Fibroblast of skin of left quadriceps (primary cell): ENCODE data around the gene COX17.

Experiments used
- DNase-seq, 2 experiments: peaks; one replicate each; pipeline ENCODE4 v3.0.0-alpha.2; 2013; ENCODE audit warnings: low read depth in 2 of 2

COX17 gene

DNA sequence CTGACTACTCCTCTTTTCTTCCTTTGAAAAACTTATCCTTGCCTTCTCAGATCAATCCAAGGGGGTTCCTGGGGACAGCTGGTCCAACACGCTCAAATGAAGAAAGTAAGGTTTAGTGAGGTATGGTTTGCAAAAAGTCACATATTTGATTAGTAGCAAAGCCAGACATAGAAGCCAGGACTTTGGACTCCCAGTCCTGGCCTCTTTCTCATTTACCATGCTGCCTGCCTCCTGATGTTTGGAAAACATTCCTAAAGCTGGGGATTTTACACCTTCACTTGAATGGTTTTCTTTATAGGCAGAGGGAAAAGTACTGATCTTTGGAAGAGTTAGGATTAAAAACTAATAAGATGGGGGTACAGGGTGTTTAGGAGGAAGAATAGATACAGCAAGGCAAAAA is 31.4 kb downstream of the COX17 start:
- DNase-seq, result no peak

- DNase-seq, result no peak
Observed at GRCh38 chr3:119644481-119644880, 32.7 kb downstream of the COX17 start.

DNA sequence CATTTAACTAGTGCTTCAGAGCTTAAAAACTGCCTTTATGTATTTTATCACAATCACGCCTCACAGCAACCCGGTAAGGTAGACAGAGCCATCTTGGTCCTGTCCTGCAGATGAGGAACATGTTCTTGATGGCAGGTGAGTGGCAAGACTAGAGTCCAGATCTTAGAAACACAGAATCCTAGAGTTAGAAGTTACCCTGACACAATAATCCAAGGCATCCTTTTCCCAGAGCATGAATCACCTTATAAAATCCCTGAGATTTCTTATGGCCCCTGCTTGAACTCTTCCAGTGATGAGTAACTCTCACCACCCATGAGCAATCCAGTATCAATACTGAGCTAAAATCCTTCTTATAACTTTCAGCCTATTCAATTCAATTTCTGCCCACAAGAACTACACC is 33.7 kb downstream of the COX17 start:
- DNase-seq, result peak; percentile 58 to 59

GRCh38 chr3:119642746-119643473 is 34.3 kb downstream of the COX17 start:
- no peak for DNase-seq

GRCh38 chr3:119641416-119641815 is 35.8 kb downstream of the COX17 start:
- no peak for DNase-seq

DNA sequence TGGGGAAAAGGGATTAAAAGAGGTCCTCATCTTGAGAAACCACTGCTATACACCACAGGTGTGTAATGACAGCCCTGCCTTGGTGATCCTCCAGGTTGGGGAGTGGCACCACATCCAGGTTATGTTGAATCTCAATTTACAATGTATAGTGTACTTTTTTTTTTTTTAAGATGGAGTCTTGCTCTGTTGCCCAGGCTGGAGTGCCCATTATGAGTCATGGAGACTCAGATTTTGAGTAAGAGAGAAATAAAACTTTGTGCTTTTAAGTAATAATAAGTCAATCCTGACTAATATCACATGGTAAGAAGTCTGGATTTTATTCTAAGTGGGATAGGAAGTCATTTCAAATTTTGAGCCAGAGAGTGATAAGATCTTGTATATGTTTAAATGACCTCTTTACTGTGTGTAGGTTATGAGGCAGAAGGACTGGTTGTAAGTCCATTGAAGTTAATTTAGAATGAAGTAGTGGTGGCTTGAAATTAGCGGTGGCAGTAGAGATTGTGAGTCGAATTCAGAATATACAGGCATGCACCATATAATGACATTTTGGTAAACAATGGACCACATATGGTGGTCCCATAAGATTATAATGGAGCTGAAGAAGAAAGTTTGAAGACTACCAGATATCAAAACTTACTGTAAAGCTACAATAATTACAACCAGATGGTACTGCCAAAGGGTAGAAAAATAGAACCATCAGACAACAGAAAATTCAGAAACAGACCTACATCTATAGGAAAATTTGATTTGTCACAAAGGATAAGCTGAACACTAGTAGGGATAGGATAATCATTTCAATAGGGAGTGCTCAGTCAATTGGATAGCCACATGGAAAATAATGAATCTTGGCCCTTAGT is 37.5 kb downstream of the COX17 start:
- DNase-seq, result no peak

DNA sequence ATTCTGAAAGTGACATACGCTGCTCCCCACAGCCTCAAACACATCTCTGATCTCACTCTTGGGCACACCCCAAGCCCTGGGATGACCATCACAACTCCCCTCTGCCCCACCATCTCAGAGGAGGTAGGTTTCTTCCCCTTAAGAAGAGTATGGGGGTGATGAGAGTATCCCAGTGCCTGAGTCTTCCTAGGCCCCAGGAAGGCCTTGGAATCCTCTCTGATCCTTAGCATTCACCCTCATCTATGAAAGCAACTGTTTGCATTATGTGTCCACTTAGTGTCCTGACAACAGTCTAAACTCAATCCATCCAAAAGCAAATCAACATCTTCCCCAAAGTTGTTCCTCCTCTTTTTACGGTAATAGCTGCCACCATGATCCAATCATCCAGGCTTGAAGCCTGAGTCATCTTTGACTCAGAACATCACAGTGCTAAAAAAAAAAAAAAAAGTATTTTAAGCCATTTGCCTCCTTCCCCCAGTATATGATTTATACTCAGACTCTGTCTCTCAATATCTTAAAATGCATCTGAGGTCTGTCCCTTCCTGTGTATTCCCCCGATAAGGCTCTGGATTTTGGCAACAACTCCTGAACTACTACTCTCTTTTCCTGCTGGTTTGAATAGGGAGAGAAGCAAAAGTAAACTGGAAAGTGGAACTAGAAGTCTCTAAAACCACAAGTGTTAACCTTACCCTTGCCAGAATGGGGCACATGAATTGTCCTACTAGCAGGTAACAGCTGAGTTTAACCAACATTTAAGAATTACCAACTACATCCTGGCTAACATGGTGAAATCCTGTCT is 39.3 kb downstream of the COX17 start:
- DNase-seq, result peak; percentile 84

DNA sequence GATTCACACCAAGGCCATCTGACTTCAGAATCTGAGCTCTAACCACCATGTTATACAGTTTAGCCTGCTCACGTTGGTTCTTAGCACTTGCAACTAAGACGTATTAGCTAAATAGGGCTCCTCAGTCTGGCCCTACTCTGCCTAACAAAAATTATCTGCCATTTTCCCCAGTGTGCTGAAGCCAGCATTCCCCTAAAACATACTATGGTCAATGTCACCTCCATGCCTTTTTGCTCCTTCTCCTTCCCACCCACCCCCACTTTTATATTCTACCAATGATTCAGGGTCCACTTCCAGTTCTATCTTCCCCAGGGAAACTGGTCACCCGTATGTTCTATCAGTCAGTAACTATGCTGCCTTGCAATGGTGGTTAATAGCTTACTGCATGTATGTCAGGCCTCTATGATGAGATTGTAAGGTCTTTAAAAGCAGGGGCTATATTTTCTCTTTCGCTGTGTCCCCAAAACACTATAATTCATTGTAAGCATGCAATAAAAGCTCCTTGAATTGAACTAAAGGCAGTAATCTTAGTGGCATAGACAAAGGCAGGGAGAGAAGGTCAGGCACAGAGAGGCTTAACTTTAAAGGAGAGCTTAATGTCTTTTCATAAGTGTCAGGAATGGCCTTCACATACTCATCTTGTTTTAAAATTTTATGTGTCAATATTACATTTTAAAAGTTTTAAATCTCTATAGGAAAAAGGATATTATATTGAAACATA is 40.2 kb downstream of the COX17 start:
- DNase-seq, result no peak

GRCh38 chr3:119636249-119636648 is 41.0 kb downstream of the COX17 start:
- DNase-seq, result no peak

DNA sequence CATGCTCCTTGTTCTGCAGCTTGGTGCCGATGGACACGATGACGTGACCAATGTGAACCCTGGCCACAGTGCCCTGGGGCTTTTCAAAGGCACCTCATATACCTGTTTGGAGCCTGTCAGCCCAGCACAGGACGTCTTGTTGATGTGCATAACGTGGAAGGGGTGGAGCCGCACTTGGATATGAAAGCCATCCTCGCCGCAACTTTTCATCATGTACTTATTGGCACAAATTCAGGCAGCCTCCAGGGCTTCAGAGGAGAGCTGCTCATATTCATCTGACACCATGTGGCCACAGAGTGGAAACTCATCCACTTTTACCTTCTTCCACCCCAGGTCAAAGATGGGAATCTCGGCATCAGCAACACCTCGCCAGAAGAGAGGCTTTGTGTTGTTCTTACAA is 41.5 kb downstream of the COX17 start:
- no peak for DNase-seq

- DNase-seq, result no peak
Observed at GRCh38 chr3:119632829-119633228, 44.4 kb downstream of the COX17 start.

DNA sequence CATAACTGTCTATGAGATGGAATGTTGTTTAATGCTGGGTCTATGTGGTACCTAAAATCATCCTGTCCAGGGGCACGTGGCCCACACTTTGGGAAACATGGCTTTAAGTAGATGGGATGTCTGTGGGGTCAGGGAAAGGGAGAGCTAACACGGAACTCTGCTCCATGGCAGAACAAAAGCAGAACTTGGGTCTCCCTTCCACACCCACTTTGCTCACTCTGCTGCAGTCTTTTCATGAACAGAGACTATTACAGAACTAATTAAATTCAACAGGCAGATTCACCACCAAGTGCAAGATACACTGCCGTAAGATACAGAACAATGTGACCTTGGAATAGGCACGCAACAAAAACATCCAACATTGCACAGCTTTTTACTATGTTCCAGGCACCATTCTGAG is 45.0 kb downstream of the COX17 start:
- DNase-seq, result no peak

DNA sequence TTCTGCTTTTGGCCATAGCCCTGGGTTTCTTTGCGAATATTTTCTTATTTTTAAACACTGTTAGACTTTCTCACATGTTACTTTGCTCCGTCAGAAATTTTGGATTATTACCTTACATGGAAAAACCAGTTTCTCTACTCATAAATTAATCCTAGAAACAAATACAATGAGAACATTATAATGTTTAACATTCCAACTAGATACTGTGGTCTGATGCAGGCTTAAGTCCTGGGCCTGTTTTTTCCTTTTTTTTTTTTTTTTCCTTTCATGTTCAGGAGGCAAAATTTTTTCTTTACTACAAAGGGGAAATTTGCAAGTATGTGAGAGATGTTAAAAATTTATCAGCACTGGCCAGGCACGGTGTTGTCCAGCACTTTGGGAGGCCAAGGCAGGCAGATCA is 45.7 kb downstream of the COX17 start:
- peak in 1 of 2 experiments; percentile 15 for DNase-seq

DNA sequence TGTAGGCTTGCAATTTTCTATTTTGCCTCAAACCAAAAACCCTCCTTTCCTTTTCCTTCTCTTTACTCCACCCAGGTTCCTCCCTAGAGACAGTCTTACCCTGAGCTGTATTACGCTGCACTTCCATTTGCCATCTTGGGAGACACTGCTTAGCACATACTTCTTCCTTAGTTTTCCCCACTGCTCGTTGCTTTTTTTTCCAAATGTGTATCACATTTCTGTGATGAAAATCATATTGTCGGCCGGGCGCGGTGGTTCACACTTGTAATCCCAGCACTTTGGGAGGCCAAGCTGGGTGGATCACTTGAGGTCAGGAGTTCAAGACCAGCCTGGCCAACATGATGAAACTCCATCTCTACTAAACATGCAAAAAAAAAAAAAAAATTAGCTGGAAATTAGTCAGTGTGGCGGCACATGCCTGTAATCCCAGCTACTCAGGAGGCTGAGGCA is 46.3 kb downstream of the COX17 start:
- DNase-seq, result no peak

- peak in 1 of 2 experiments; percentile 18 for DNase-seq
Observed at GRCh38 chr3:119630128-119630879, 46.9 kb downstream of the COX17 start.

DNA sequence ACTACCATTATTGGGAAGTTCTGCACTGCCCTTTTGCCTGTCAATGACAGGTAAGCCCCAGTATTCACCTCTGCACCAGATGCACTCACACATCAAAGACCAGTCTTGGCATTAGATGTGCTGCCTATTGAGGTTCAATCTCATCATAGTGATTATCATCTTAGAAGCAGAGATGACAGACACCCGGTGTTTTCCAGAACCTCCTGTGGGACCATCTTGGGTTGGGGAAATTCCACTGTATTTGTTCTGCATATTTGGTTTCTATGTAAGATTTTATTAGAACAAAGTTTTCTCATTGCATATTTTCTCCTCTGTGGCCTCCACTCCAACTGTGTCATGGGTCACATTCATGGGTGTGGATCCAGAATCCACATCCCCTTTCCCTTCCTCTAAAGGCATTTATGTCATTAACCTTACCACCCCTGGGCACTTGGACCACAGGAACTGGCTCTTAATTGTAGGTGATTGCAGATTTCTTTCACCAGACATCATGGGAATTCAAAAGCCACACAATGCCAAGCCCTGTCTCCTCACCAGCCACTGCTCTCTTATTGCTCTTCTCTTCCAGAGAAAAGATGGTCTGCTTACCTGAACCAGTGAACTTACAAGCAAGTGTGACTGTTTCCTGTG is 48.3 kb downstream of the COX17 start:
- DNase-seq, result no peak

DNA sequence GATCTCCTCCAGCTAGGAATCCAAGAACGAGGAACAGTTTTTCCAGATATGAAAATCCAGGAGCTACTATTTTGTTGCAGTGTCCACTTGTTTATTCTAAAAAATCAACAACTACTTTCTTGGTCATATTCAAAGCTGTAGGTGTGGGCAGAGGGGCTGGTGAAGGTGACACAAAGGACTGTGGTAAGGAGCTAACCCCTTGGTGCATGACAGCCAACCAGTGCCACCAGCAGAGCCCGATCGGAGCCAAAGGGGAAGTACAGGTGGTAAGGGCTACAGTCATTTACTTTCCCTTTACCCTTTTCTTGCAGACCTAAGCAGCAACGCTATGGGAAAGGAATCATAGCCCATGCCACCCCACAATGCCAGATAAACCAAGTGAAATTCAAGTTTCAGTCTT is 48.8 kb downstream of the COX17 start:
- no peak for DNase-seq

DNA sequence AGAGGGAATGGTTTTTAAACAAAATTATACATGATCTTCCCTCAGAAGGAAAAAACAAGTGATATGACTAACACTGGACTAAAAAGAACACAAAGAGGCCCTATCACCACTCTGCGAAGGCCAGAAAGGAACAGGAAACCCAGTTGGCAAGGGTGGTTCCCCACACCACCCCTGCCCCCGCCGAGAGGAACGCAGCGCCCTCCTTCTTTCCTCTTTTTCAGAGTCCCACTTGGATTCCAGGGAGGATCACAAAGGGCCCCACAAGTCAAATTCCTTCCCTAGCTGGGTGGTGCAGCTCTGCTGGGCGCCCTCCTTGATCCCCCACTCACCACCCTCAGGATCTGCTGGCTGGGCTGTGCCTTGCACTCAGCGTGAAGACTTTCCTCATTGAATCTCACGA is 49.7 kb downstream of the COX17 start:
- DNase-seq, result no peak

DNA sequence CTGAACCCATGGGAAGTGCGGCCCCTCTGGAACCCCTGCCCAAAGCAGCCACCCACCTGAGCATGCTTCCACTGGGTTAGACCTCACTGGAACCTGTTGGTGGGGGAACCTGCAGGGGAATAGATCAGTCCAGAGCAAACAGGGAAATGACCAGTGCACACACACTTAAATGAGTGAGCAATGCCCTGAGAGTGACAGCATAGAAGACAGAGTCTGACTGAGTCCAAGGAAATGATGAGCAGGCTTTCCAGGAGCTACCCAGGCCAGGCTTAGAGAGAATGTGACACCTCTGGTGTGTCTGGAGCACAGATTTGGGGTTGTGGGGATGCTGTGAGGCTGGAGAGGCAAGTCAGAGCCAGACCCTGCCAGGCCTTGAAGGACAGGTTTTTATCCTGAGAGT is 51.0 kb downstream of the COX17 start:
- DNase-seq, result no peak

DNA sequence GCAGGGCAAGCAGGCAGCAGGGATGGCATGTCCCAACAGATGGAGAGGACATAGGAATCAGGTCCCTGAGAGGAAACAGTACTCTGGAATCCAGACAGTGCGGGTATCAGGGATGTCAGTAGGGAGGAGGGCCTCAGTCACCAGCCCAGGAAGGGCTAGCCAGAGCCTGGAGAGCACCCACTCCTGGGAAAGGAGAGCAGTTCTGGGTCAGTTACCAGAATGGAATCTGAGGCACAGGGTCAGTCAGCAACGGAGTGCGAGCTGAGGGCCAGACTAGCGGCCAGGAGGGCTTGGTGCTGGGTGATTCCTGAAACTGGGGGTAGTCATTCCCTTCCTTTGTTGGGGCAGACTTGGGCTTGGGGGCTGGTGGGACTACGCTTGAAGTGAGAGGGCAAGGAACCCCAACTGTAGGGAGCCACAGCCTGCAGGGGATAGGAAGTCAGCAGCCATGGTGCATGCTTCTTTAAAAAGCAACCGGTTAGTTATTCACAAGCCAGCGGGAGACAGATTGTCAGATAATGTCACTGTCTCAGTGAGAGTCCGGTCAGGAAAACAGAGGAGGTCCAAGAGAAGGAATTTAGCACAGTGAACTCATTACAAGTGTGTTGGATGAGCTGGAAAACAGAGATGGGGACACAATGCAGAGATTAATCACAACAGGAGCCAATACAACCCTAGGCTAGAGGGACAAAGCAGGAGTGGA is 51.6 kb downstream of the COX17 start:
- DNase-seq, result no peak
